DOHH2 (cell line): ENCODE data around the gene DSCAM.

Experiments
- EZH2phosphoT487 ChIP-seq: fragments of 200-600 bp; sonication (generic); IDR thresholded peaks from 2 replicates; pipeline ENCODE4 v1.6.1; 2017; ENCODE audit warnings: borderline replicate concordance, mild to moderate bottlenecking, antibody characterized with exemption, low read length, moderate library complexity, mixed read lengths
- TF ChIP-seq, protein P1 (sequence below): fragments of 200-600 bp; sonication (generic); IDR thresholded peaks from one replicate; pipeline ENCODE4 v1.5.1; 2014; ENCODE audit warnings: antibody characterized with exemption, mild to moderate bottlenecking, low read depth, low read length; ENCODE audit not compliant: poor library complexity, severe bottlenecking

GRCh38 chr21:40837456-40837855 is 9.5 kb downstream of the DSCAM start:
- TF ChIP-seq EZH2phosphoT487 = no peak
- TF ChIP-seq, protein P1, sequence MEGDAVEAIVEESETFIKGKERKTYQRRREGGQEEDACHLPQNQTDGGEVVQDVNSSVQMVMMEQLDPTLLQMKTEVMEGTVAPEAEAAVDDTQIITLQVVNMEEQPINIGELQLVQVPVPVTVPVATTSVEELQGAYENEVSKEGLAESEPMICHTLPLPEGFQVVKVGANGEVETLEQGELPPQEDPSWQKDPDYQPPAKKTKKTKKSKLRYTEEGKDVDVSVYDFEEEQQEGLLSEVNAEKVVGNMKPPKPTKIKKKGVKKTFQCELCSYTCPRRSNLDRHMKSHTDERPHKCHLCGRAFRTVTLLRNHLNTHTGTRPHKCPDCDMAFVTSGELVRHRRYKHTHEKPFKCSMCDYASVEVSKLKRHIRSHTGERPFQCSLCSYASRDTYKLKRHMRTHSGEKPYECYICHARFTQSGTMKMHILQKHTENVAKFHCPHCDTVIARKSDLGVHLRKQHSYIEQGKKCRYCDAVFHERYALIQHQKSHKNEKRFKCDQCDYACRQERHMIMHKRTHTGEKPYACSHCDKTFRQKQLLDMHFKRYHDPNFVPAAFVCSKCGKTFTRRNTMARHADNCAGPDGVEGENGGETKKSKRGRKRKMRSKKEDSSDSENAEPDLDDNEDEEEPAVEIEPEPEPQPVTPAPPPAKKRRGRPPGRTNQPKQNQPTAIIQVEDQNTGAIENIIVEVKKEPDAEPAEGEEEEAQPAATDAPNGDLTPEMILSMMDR = no peak
